LNCaP clone FGC (cell line): ENCODE data around the gene ARHGEF40.

Experiments
- DNase-seq: peaks from one replicate; pipeline ENCODE4 v3.0.0-alpha.2; 2011; ENCODE audit warnings: low read depth
- H3K4me3 ChIP-seq: 2 replicates; pipeline ENCODE4 v1.5.1; 2011; ENCODE audit warnings: mild to moderate bottlenecking, low read depth, low read length, control low read depth
- TF ChIP-seq, protein P1 (sequence below): IDR thresholded peaks from 2 replicates; pipeline ENCODE4 v1.5.1; 2012; ENCODE audit warnings: mild to moderate bottlenecking; ENCODE audit not compliant: control insufficient read depth, insufficient read depth; ENCODE audit errors: extremely low read depth

The ARHGEF40 gene

DNA sequence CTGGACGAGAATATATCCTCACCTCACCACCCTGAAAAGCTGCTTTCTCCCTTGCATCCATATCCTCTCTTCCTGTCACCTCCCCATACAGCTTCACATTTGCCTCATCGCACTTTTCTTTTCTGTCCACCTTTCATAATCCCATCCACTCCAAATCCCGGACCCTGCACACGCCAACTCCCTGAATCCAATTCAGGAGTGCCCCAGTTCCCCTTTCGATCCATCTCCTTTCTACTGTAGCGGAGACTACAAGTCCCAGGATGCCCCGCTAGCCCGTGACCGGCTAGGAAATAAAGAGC lies 33.3 kb downstream of the ARHGEF40 start:
- no peak for DNase-seq
- TF ChIP-seq, protein P1, sequence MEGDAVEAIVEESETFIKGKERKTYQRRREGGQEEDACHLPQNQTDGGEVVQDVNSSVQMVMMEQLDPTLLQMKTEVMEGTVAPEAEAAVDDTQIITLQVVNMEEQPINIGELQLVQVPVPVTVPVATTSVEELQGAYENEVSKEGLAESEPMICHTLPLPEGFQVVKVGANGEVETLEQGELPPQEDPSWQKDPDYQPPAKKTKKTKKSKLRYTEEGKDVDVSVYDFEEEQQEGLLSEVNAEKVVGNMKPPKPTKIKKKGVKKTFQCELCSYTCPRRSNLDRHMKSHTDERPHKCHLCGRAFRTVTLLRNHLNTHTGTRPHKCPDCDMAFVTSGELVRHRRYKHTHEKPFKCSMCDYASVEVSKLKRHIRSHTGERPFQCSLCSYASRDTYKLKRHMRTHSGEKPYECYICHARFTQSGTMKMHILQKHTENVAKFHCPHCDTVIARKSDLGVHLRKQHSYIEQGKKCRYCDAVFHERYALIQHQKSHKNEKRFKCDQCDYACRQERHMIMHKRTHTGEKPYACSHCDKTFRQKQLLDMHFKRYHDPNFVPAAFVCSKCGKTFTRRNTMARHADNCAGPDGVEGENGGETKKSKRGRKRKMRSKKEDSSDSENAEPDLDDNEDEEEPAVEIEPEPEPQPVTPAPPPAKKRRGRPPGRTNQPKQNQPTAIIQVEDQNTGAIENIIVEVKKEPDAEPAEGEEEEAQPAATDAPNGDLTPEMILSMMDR: no peak
- H3K4me3 ChIP-seq: peak overlapping the region; percentile 74

DNA sequence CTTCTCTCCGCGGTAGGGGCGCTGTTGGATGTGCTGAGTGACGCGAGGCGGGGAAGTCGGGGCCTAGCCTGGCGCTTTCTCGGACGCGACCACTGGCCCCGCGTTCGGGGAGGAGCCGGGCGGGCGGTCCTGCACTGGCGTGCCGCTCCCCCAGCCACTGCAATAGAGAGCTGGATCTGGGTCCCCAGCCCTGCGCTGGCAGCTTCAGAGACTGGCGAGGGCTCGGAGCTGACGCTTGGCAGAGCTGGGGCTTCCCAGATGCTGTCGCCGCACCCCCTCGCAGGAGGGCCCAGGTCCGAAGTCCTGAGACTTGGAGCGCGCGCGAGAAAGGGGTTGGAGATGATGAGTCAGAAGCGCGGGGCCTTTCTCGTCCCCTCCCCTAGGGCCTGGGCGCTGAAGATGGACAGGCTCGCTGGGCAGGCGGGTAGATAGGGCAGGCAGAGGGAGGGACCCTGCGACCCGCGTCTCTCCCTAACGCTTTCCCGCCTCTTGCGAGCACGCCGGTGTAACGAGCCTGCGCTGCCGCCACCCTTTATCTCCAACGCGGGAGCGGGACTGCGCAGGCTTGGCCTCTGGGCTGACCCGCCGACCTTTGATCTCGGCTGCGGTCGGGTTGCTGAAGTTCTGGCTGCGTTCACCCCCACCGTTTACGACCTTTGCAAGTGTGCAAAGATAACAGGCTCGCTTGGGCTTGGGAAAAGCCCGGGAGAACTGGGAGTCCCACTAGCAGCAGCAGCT lies 33.8 kb downstream of the ARHGEF40 start:
- TF ChIP-seq, protein P1: peak; percentile 92
- H3K4me3 ChIP-seq: peak overlapping the region; percentile 74

DNA sequence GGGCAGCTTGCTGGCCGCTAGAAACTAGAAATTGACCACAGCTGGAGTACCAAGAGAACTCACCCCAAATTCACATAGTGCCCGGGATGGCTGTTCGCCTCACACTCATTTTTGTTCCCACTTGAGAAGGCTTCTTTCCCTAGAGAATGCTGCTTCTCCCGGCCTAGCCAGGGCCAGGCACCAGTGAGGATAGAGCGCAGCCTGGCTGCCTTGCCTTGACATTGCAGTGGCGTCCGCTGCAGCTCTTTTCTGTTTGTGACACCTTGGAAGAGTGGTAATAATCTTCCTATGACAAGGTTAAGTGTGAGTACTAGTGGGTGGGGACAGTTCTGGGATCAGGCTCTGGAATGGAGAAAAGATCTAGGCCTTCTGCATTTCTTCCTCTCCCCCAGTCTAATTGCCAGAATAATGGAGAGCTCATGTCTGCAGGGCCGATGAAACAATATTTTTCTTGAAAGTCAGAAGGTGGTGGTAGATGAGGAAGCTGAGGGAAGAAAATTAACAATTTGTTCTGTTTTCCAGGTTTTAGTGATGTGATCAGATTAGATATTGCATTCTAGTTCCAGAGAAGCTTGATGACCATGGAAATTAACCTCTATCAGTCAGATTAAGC lies 34.5 kb downstream of the ARHGEF40 start:
- peak overlapping the region; percentile 74 for H3K4me3 ChIP-seq
- peak; percentile 52 for DNase-seq
- TF ChIP-seq, protein P1: peak; percentile 96

More for the DNA sequence above, 33.8 kb downstream of the ARHGEF40 start:
- peak; percentile 91 for DNase-seq

DNA sequence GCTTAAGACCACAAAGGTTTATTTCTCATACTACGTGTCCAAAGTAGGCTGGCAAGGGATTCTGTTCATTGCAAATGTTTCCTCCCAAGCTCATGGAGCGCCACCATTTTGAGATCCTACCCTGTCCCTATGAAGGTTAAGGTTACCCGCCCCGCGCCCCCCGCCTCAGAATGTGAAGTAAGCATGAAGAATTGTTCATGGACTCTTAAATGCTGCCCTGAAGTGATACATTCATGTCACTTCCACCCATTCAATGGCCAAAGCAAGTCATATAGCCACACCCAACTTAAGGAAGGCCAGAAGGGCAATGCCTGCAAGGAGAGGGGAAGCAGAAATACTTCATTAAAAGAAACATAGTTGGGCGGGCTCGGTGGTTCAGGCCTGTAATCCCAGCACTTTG lies 35.0 kb downstream of the ARHGEF40 start:
- peak overlapping the region; percentile 74 for H3K4me3 ChIP-seq
- TF ChIP-seq, protein P1: no peak
- DNase-seq: no peak

DNA sequence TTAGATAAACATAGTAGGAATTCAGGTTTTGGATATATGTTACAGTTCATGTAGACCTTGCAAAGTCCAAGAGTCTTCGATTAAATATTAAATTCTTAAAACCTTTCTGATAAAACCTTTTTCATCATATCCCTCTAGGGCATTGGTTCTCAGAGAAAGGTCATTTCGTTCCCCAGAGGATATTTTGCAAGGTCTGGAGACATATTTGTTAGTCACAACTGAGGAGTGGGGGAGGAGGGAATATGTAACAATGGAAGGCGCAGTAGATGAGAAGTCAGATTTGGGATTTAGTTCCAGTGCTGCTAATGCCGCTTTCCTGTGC lies 36.0 kb downstream of the ARHGEF40 start:
- no peak for DNase-seq
- TF ChIP-seq, protein P1: no peak
- no peak overlapping the region for H3K4me3 ChIP-seq

- no peak overlapping the region for H3K4me3 ChIP-seq
- TF ChIP-seq, protein P1: peak; percentile 94
- DNase-seq: no peak
Measured at GRCh38 chr14:21106498-21107282, 36.6 kb downstream of the ARHGEF40 start.
